HTR-8/SVneo (cell line): ENCODE results near the gene ISLR.
A peak's percentile ranks its signal among the peaks of the same experiment; 100 is the strongest.

Source experiments
- DNase-seq: peaks from one replicate; pipeline ENCODE4 v3.0.0; 2011; ENCODE audit warnings: low spot score, mixed read lengths; ENCODE audit not compliant: insufficient read length
- FAIRE-seq: peaks from 2 replicates; lab custom pipeline; 2011; peaks lifted over from hg19 to GRCh38; lab: Jason Lieb, UNC

ISLR gene

DNA sequence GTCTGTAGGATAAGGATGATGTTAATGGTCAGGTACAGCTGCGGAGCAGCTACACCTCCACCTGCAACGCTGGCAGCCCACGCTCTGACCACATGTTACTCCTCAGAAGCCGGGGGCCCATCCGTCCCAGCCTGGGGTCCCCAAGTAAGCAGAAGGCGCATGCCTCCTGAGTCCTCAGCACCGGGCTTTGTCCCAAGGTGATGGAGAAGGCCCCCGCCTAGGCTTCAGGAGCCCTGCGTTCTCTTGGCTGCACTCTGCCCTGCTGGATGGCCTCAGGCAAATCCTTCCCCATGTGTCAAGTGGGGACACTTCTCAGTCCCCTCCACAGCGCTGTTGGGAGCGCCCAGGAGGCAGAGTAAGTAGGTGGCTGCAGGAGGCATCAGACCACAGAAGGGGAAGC, 14.7 kb downstream of the ISLR start:
- FAIRE-seq (no peak), DNase-seq (no peak)

DNA sequence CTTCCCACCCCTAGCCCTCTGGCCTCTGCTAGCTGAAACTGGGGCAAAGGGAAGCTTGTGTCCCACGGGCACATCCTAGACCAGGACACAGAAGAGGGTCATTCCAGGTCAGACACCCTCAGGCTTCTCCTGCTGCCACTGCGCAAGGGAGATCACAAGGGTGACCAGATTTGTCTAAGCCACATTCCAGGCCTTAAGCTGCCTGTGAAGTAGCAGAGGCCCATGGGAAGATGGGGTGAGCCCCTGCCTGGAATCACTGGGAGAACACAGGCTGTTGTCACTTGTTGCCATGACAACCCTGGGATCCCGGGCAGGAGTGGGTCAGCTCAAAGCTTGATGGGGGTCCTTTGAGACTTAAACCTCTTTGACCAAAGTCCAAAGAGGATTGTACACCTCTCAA, 18.3 kb downstream of the ISLR start:
- DNase-seq = no peak
- FAIRE-seq = no peak

DNA sequence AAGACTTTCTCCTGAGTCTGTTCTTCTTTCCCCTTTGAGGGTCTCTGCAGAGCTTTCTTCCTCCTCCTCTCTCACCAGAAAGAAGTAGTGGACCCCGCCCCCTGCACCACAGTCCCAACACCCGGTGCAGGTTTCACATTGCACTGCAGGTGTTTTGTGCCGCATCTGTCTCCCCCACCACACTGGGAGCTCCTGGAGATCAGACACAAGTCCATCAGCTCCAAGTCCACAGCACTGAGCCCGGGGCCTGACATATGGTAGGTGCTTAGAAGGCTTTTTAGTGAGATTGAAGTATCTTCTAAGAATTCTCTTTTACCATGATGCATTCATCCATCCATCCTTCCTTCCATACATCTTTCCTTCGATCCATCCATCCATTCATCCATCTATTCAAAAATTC, 19.2 kb downstream of the ISLR start:
- DNase-seq (no peak), FAIRE-seq (no peak)

DNA sequence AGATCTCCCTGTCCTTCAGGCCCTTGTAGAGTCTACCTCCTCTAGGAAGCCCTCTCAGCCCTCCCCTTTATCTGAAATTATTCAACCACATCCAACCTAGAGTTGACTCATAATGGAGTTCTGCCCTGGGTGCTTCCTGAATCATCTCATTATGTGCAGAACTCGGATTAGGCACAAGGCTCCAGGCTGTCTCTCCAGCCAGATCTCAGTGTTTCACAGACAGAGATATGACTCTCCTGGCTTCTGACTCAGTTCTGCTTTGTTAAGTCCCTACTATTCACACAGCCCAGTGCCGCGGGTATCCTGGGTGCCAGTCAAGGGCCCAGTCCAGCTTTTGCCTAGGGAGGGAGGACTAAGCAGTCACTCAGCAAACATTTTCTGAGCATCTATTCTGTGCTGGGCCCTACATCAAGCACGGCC, 19.8 kb downstream of the ISLR start:
- DNase-seq = no peak
- FAIRE-seq = peak; percentile 9

DNA sequence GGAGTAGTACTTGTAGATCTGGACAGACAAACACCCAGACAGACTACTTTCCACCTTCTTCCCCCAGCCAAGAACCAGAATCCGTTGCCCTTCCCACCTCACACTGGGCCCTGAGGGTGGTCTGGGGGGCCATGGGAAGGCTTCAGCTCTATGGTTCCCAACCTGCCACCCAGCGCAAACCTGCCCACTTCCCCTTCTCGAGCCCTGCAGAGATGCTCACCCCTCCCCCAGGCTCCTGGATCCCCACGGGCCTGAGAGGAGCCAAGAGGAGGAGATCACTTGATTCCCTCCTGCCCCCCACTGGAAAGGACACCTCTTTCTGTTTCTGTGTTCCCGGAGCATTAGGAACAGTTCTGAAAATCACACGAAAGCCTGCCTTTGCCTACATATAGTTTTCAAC, 20.4 kb downstream of the ISLR start:
- FAIRE-seq (no peak), DNase-seq (no peak)

- DNase-seq = no peak
- FAIRE-seq = peak; percentile 44
Measured at GRCh38 chr15:74194572-74195559, 21.4 kb downstream of the ISLR start.

GRCh38 chr15:74196175-74196574, 22.7 kb downstream of the ISLR start:
- FAIRE-seq (no peak), DNase-seq (peak; percentile 83)

- FAIRE-seq (no peak), DNase-seq (no peak)
Measured at GRCh38 chr15:74197176-74197965, 23.9 kb downstream of the ISLR start.

DNA sequence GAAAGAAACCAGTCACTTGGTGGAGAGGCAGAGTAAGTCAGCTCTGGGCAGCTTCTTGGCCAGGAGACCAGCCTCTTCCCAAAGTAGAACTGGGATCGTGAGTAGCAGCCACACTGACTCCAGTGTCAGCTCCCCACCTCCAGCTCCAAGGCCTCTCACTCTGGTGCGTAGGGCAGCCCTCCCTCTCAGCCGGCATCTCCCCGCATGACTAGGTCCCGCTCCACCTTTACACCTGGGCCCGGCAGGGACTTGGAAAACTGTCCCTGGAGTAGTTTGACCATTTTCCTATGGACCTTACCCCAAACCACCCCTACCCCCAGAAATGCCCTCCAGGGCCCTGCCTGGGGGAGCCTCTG, 25.8 kb downstream of the ISLR start:
- FAIRE-seq (no peak), DNase-seq (no peak)

GRCh38 chr15:74200412-74200815, 26.9 kb downstream of the ISLR start:
- DNase-seq = peak; percentile 76
- FAIRE-seq = peak; percentile 49

DNA sequence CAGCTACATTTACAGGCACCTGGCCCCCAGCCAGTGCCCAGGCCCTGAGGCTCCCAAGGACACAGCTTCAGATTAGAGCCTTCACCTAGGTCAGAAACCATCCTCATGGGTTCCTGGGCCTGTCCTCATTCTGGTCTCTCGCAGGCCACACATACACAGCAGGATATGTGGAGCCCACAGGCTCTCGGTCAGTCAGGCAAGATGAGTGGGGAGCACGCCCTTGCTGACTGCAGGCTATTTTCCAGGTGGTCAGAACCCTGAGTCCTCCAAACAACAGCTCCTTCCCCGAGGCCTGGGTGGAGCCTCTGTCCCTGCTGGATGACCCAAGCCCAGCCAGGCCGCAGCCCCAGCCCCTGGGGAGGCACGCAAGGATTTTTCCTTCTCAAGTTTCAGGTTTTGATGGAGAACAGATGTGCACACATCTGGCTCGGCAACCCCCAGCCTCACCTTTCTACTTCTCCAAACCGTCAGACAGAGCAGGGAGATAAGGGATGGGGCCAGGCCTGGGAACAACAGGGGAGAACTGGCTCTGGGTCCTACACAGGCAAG, 27.4 kb downstream of the ISLR start:
- FAIRE-seq (no peak), DNase-seq (no peak)

DNA sequence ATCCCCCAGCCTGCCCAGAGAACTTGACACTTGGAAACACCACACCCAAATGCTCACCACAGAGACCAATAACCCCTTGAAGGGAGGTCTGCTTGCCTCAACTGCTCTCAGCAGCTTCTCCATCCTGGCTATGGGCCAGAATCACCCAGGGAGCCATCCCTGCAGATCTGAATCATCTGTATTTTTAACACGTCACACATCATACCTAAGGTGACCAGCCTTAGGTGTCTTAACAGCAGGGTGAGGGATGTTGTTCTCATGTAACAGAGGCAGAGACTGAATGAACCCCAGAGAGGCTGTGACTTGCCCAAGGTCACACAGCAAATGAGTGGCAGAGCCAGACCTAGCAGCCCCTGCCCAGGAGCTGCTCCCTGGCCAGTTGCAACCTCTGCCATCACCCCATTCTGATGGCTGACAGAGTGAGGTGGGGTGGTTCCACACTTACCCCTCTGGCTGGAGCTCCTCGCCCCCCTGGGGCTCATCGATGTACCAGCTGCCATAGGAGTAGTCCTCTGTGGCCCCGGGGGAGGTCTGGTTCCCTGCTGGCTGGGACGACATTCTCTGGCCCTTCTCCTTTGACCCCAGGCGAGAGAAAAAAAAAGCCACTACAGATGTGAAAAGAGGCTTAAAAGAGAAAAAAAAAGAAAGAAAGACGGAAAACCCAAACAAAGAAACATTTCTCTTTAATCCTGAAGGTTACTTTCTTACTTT, 28.4 kb downstream of the ISLR start:
- no peak for DNase-seq
- no peak for FAIRE-seq

GRCh38 chr15:74202452-74203401, 29.2 kb downstream of the ISLR start, which contains the start of gene STRA6:
TSS of gene STRA6 (minus strand) at chr15:74202787. CDS start at chr15:74202267, 520 bp downstream.
- FAIRE-seq (no peak), DNase-seq (no peak)

DNA sequence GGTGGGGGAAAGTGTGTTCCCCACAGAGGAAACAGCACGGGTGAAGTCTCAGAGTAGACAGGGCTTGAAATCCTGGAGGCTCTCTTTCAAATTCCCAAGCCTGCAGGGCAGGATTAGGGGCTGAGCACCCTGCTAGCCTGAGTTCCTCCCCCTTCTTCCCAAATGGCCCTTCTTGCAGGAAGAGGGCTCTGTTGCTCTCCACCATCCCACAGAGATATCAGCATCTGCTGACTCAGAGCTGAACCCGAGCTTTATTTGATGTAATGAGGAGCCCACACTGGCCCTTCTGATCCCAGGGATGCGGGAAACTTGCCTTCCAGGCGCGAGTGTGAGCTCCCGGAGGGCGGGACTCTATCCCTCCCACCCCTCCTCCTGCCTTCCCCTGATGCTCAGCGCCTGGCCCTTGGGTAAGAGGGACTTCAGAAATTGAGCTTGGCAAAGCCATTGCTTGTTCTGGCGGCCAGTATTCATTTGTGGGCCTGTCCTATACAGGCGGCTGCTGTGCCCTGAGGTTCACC, 30.5 kb downstream of the ISLR start:
- peak; percentile 72 for DNase-seq
- FAIRE-seq = no peak

DNA sequence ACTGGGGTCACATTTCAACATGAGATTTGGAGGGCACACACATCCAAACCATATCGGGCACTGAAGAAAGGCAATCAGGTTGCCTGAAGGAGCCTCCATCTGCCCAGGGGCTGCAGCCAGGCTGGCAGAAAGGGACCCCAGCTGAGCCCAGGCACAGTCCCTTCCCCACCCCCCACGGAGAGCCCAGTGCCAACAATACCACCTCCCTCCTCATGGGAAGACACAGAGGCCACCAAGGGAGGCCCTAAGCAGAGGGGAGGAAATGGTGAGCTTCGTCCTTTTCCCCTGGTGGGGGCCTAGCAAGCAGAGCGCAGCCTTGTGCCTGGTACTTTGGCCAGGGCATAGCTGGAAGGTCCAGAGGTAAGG, 32.1 kb downstream of the ISLR start:
- DNase-seq (no peak), FAIRE-seq (no peak)

- no peak for DNase-seq
- FAIRE-seq = no peak
Measured at GRCh38 chr15:74206801-74207281, 33.3 kb downstream of the ISLR start.

- DNase-seq (no peak), FAIRE-seq (no peak)
Measured at GRCh38 chr15:74207652-74208440, 34.3 kb downstream of the ISLR start.

- FAIRE-seq (no peak), DNase-seq (no peak)
Measured at GRCh38 chr15:74208496-74208895, 35.0 kb downstream of the ISLR start.
